T-helper 17 cell (primary cell): Measurements from ENCODE around the gene TNS2. TPM values are rescaled to one million over a fixed set of nuclear protein-coding genes. Genes with fewer than 3 reads are reported as not detected.
A peak's percentile ranks its signal among the peaks of the same experiment; 100 is the strongest.
"Not testable (repeated sequence)": the region's sequence is repeated elsewhere in the genome, so short reads cannot be mapped to it uniquely, and the experiment has no call there.

Experiments
- ATAC-seq: fragments of 150-1000 bp; cut with Tn5 transposase; 2 replicates; pipeline ENCODE4 v1.10.0; 2021; ENCODE audit warnings: mild to moderate bottlenecking, moderate library complexity
- DNase-seq, 3 donors: peaks; one replicate each; pipeline versions ENCODE4 v3.0.0 to v3.0.0-alpha.2; 2020 to 2021
- H3K9me3 ChIP-seq: one replicate; pipeline ENCODE4 v1.7.0; 2013; ENCODE audit warnings: low read length, mild to moderate bottlenecking; ENCODE audit not compliant: control insufficient read depth, poor library complexity, severe bottlenecking
- H3K27ac Mint-ChIP-seq: one replicate; pipeline ENCODE4 v1.8.0; 2022; ENCODE audit warnings: mild to moderate bottlenecking, moderate library complexity, mixed read lengths
- H3K27me3 Mint-ChIP-seq: one replicate; pipeline ENCODE4 v1.8.0; 2022; ENCODE audit warnings: mixed read lengths
- H3K36me3 Mint-ChIP-seq: one replicate; pipeline ENCODE4 v1.8.0; 2022; ENCODE audit warnings: low read depth, mixed read lengths
- H3K4me1 Mint-ChIP-seq: one replicate; pipeline ENCODE4 v1.8.0; 2022; ENCODE audit warnings: mild to moderate bottlenecking, mixed read lengths
- H3K4me3 Mint-ChIP-seq: one replicate; pipeline ENCODE4 v1.8.0; 2022; ENCODE audit warnings: mild to moderate bottlenecking, moderate library complexity, mixed read lengths
- total RNA-seq, 4 donors: library from RNA in 2 of 4; stranded (reverse) in 2 of 4; gene quantifications; one replicate each; pipeline ENCODE4 v1.2.3 and lab custom pipeline; 2022 to 2026

TNS2 gene
- total RNA-seq, 2 donors from 2014 or later = 1.4 to 3.1 TPM

GRCh38 chr12:53094394-53094787 is 44.5 kb downstream of the TNS2 start:
- peaks cover 10% of the 10 kb centered on the region for H3K27me3 Mint-ChIP-seq
- H3K27ac Mint-ChIP-seq = no peak overlapping the region
- peak overlapping the region; percentile 5 for H3K4me3 Mint-ChIP-seq
- DNase-seq (no peak), ATAC-seq (no peak)
- H3K9me3 ChIP-seq = no peaks in the 10 kb centered on the region
- H3K4me1 Mint-ChIP-seq = peaks cover 25% of the 10 kb centered on the region
- peaks cover 2% of the 10 kb centered on the region for H3K36me3 Mint-ChIP-seq

- not testable (repeated sequence) for H3K27ac Mint-ChIP-seq, ATAC-seq, DNase-seq, H3K9me3 ChIP-seq, H3K36me3 Mint-ChIP-seq
- H3K4me3 Mint-ChIP-seq = peak overlapping the region; percentile 56
- peaks cover 26% of the 10 kb centered on the region for H3K4me1 Mint-ChIP-seq
- peaks cover 10% of the 10 kb centered on the region for H3K27me3 Mint-ChIP-seq
These were observed 45.1 kb downstream of the TNS2 start for GRCh38 chr12:53094796-53095595.

- H3K27me3 Mint-ChIP-seq, ATAC-seq: not testable (repeated sequence)
- peaks cover 26% of the 10 kb centered on the region for H3K4me1 Mint-ChIP-seq
These were observed 45.7 kb downstream of the TNS2 start for GRCh38 chr12:53095596-53095895.

DNA sequence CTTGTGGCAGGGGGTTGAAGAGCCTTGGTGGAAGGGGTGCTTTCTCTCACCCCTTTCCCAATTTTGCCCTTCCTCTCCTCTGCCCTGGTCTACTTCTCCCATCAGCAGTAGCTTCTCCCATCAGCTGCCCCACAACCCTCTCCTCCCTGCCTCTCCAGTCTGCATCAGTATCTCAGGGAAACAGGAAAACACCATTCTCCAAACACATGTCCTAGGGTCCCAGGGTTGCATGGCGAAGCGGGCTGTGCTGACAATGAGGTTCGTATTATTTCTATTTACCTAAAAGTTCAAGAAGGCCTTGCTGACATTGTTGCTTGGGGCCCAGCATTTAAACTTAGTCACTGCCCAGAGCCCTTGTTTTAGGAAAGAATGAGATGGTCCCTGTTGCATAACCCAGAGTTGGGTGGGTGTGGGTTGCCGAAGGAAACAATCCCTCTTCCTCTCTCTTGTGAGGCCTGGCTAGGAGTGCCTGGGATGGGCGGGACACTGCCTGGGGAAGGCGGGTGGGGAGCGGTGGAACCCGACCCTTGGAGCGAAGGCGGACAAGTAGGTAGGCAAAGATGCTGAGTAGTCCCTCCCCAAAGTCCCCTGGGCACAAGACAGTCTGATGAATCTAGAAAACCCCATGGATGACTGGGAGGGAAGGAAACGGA is 46.4 kb downstream of the TNS2 start:
- ATAC-seq (no peak), DNase-seq (no peak)
- peaks cover 26% of the 10 kb centered on the region for H3K4me1 Mint-ChIP-seq
- H3K9me3 ChIP-seq = no peaks in the 10 kb centered on the region
- H3K27me3 Mint-ChIP-seq = peaks cover 6% of the 10 kb centered on the region
- H3K27ac Mint-ChIP-seq = no peak overlapping the region
- peak overlapping the region; percentile 93 for H3K4me3 Mint-ChIP-seq
- peaks cover 2% of the 10 kb centered on the region for H3K36me3 Mint-ChIP-seq

More at GRCh38 chr12:53095596-53095895, 45.7 kb downstream of the TNS2 start:
- not testable (repeated sequence) for DNase-seq, H3K9me3 ChIP-seq, H3K36me3 Mint-ChIP-seq, H3K27ac Mint-ChIP-seq
- peak overlapping the region; percentile 56 for H3K4me3 Mint-ChIP-seq

DNA sequence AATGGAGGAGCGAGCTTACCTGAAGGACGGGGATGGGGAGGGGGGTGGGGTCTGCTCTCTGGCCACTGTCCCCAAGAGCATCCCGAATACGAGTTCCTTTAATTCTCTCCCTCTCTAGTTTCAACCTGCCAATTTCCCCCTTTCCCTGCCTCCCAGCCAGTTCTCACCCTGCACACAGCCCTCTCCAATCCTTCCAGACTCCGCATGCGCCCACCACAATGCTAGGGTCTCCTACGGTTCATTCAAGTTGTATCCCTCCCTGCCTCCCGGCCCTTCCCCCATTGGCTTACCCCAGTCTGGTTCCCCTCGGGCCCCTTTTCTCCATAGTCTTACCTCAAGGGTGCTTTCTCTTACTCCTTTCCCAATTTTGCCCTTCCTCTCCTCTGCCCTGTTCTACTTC is 46.9 kb downstream of the TNS2 start:
- peaks cover 2% of the 10 kb centered on the region for H3K36me3 Mint-ChIP-seq
- H3K9me3 ChIP-seq = no peaks in the 10 kb centered on the region
- peaks cover 3% of the 10 kb centered on the region for H3K27me3 Mint-ChIP-seq
- DNase-seq (no peak), ATAC-seq (no peak)
- peak overlapping the region; percentile 93 for H3K4me3 Mint-ChIP-seq
- H3K27ac Mint-ChIP-seq = peak overlapping the region; percentile 87
- peaks cover 26% of the 10 kb centered on the region for H3K4me1 Mint-ChIP-seq

DNA sequence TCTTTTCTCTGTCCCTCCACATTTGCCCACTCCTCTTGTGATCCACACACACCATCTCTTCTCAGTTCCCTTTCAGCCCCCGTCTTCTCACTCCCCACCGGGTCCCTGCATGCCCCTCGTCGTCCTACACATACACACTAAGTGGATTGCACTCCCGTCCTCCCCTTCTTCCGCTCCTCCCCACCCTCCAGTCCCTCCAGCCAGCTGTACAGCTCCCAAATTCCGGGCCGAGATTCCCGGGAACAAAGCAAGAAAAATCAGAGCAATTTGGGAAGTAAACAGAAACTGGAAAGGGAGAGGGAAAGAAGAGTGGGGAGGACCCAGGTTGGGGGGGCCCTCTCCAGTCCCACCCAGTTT is 47.3 kb downstream of the TNS2 start:
- Mint-ChIP-seq H3K4me1 (peaks cover 27% of the 10 kb centered on the region), H3K27me3 (no peaks in the 10 kb centered on the region), H3K27ac (peak overlapping the region; percentile 87), H3K4me3 (peak overlapping the region; percentile 93), H3K36me3 (peaks cover 2% of the 10 kb centered on the region)
- no peaks in the 10 kb centered on the region for H3K9me3 ChIP-seq
- ATAC-seq (no peak), DNase-seq (no peak)

DNA sequence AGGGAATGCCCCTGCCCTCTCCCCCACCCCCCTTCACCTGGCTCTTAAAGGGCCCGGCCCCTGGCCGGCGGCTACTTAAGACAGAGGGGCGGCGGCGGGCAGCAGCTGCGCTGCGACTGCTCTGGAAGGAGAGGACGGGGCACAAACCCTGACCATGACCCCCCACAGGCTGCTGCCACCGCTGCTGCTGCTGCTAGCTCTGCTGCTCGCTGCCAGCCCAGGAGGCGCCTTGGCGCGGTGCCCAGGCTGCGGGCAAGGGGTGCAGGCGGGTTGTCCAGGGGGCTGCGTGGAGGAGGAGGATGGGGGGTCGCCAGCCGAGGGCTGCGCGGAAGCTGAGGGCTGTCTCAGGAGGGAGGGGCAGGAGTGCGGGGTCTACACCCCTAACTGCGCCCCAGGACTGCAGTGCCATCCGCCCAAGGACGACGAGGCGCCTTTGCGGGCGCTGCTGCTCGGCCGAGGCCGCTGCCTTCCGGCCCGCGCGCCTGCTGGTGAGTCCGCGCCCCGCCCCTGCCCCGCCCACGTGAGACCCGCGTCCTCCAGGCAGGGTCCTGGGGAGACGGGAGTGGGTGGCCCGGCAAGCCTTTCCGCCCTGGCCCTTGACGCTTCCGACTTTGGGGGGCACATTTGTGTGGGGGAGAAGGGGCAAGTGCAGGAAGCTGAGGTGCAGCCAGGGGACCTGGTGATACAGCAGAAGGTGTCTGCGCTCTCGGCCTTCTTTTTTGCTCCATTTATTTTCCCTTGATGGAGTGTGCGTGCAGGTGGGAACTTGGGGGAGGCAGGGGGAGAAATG is 47.9 kb downstream of the TNS2 start, which contains the start of gene IGFBP6:
Gene IGFBP6 (plus strand): TSS at position 104 of the 790 bp plus-strand sequence. CDS start 51 bp downstream, at position 155.
- ATAC-seq (peak; percentile 67), DNase-seq (peak; percentile 22 to 53 (median 52))
- H3K9me3 ChIP-seq = no peaks in the 10 kb centered on the region
- peak within 1 kb of the TSS; percentile 87 for H3K27ac Mint-ChIP-seq
- no peaks in the 10 kb centered on the region for H3K27me3 Mint-ChIP-seq
- H3K4me1 Mint-ChIP-seq = peaks cover 32% of the 10 kb centered on the region
- H3K36me3 Mint-ChIP-seq = peaks cover 2% of the 10 kb centered on the region
- H3K4me3 Mint-ChIP-seq = peak within 1 kb of the TSS; percentile 93

- Mint-ChIP-seq H3K4me3 (peak overlapping the region; percentile 93), H3K27ac (peak overlapping the region; percentile 84), H3K27me3 (no peaks in the 10 kb centered on the region), H3K36me3 (peaks cover 2% of the 10 kb centered on the region), H3K4me1 (peaks cover 38% of the 10 kb centered on the region)
- DNase-seq (no peak), ATAC-seq (no peak)
- no peaks in the 10 kb centered on the region for H3K9me3 ChIP-seq
These were observed 48.6 kb downstream of the TNS2 start for GRCh38 chr12:53098354-53098981.

DNA sequence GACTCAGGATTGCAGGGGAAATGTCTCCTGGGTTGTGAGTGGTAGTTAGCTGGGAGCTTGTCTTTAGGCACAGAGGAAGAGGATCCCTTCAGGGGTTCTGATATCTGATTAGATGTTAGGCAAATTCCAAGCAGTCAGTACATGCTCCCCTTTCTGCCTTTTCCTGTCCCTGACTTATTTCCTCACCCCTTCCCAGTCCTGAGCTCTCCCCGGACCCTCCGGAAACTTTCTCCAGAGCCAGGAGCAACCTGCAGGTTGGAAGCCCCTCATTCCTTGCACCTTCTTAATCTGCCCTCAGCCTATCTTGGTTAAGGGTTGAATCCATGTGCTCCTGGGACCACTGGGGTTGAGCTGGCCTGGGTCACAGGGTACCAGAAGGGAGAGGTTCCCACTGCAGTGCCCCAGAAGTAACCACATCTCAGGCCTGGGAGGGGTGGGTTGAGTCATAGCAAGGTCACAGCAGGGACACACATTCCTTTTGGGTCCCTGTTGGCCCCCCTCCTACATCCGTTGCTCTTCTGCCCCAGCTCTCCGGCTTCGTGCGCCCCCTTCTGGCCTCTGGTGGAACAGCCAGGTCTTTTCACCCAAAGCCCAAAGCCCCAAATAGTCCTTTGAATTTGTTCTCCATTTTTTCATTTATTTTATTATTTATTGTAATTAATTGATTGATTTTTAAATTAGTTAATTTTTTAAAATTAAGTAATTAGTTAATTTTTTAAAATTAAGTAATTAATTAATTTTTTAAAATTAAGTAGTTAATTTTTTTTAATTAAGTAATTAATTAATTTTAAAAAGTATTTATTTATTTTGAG is 49.4 kb downstream of the TNS2 start:
- Mint-ChIP-seq H3K4me1 (peaks cover 40% of the 10 kb centered on the region), H3K36me3 (peaks cover 2% of the 10 kb centered on the region), H3K27ac (peak overlapping the region; percentile 84), H3K4me3 (peak overlapping the region; percentile 63), H3K27me3 (no peaks in the 10 kb centered on the region)
- ATAC-seq (peak; percentile 69), DNase-seq (peak; percentile 75 to 88 (median 77))
- no peaks in the 10 kb centered on the region for H3K9me3 ChIP-seq

GRCh38 chr12:53100466-53101151 is 50.7 kb downstream of the TNS2 start:
- no peak for ATAC-seq
- H3K9me3 ChIP-seq = no peaks in the 10 kb centered on the region
- peaks cover 42% of the 10 kb centered on the region for H3K4me1 Mint-ChIP-seq
- peak overlapping the region; percentile 12 for H3K4me3 Mint-ChIP-seq
- peak overlapping the region; percentile 54 for H3K27ac Mint-ChIP-seq
- peaks cover 2% of the 10 kb centered on the region for H3K36me3 Mint-ChIP-seq
- no peak for DNase-seq
- no peaks in the 10 kb centered on the region for H3K27me3 Mint-ChIP-seq

- H3K4me3 Mint-ChIP-seq = no peak overlapping the region
- no peak overlapping the region for H3K27ac Mint-ChIP-seq
These were observed 51.4 kb downstream of the TNS2 start for GRCh38 chr12:53101266-53101665.

More at GRCh38 chr12:53101266-53101665, 51.4 kb downstream of the TNS2 start:
- peaks cover 42% of the 10 kb centered on the region for H3K4me1 Mint-ChIP-seq
- no peak for DNase-seq
- no peaks in the 10 kb centered on the region for H3K27me3 Mint-ChIP-seq
- H3K9me3 ChIP-seq = no peaks in the 10 kb centered on the region
- ATAC-seq = no peak
- H3K36me3 Mint-ChIP-seq = peaks cover 4% of the 10 kb centered on the region
